HCT116 (cell line): ENCODE measurements around the gene DTD1. TPM values are rescaled to one million over a fixed set of nuclear protein-coding genes. Genes with fewer than 3 reads are reported as not detected.

Source experiments
- ATAC-seq: fragments of 200-7000 bp; cut with Tn5 transposase; 2 replicates; pipeline ENCODE4 v1.9.1; 2020; ENCODE audit warnings: mild to moderate bottlenecking, moderate library complexity
- BruUV-seq: library from RNA; stranded (reverse); fragments of 400-500 nt; replicated peaks from 2 replicates; lab custom pipeline; 2021; lab: Mats Ljungman, UMichigan
- CTCF ChIA-PET: fragments of 300-600 bp; sonication (Branson Sonifier 250); formaldehyde crosslinking; loops from one replicate; lab custom pipeline; 2021; ENCODE audit warnings: antibody characterized with exemption; lab: Charles Lee
- POLR2A ChIA-PET: fragments of 300-600, 350-600 bp; sonication (Branson Sonifier 250); formaldehyde crosslinking; loops from one replicate; lab custom pipeline; 2021; ENCODE audit warnings: antibody characterized with exemption; lab: Charles Lee
- RAD21 ChIA-PET, 2 experiments: fragments of 300-600 bp; sonication (Branson Sonifier 250); formaldehyde crosslinking; loops; one replicate each; lab custom pipeline; 2023; ENCODE audit warnings: low total read pairs in 2 of 2; ENCODE audit not compliant: uncharacterized antibody in 2 of 2, unreplicated experiment in 2 of 2, low non-redundant PET in 1 of 2; lab: Charles Lee
- DNase-seq: peaks from one replicate; pipeline ENCODE4 v3.0.0-alpha.2; 2010; ENCODE audit warnings: low read depth, low spot score
- H2AFZ ChIP-seq: fragments of 200-600 bp; shearing (Covaris generic), sonication (generic); 2 replicates; pipeline ENCODE4 v1.6.1; 2017; ENCODE audit warnings: low read depth, mixed run types, mixed read lengths, antibody characterized with exemption, low read length; ENCODE audit not compliant: poor library complexity, severe bottlenecking
- H3K27ac ChIP-seq: 2 replicates; pipeline ENCODE4 v1.5.1; 2012; ENCODE audit warnings: low read depth, low read length
- H3K27me3 ChIP-seq: fragments of 200-600 bp; sonication (generic); 2 replicates; pipeline ENCODE4 v1.6.1; 2016; ENCODE audit warnings: mixed run types, low read length, mixed read lengths; ENCODE audit not compliant: insufficient read depth
- H3K36me3 ChIP-seq, 2 experiments: fragments of 200-500 bp in 1 of 2; fragments of 200-600 bp in 1 of 2; sonication (Bioruptor generic) in 1 of 2; sonication (generic) in 1 of 2; 2 replicates each; pipeline versions ENCODE4 v1.5.1 to v1.6.1; 2014 to 2016; ENCODE audit warnings: low read length in 2 of 2, inconsistent platforms in 1 of 2, mixed read lengths in 1 of 2, mixed run types in 1 of 2; ENCODE audit not compliant: insufficient read depth in 2 of 2, control insufficient read depth in 1 of 2
- H3K4me1 ChIP-seq, 2 experiments: fragments of 200-600 bp in 1 of 2; sonication (generic) in 1 of 2; 2 replicates each; pipeline versions ENCODE4 v1.5.1 to v1.6.1; 2012 to 2017; ENCODE audit warnings: low read length in 2 of 2, inconsistent platforms in 1 of 2, mild to moderate bottlenecking in 1 of 2, mixed read lengths in 1 of 2, mixed run types in 1 of 2, moderate library complexity in 1 of 2; ENCODE audit not compliant: insufficient read depth in 2 of 2, control insufficient read depth in 1 of 2
- H3K4me2 ChIP-seq: fragments of 200-600 bp; sonication (generic); 2 replicates; pipeline ENCODE4 v1.6.1; 2017; ENCODE audit warnings: mixed run types, low read length, mixed read lengths
- H3K4me3 ChIP-seq, 2 experiments: fragments of 200-600 bp in 1 of 2; sonication (generic) in 1 of 2; replicated peaks in 1 of 2; 2 replicates each; pipeline ENCODE4 v1.5.1; 2011 to 2016; ENCODE audit warnings: low read length in 2 of 2, control low read depth in 1 of 2, low read depth in 1 of 2, mild to moderate bottlenecking in 1 of 2, mixed read lengths in 1 of 2, mixed run types in 1 of 2
- H3K79me2 ChIP-seq: fragments of 200-600 bp; sonication (generic); 2 replicates; pipeline ENCODE4 v1.6.1; 2017; ENCODE audit warnings: mild to moderate bottlenecking, mixed run types, low read length, moderate library complexity, mixed read lengths; ENCODE audit not compliant: insufficient read depth
- H3K9ac ChIP-seq: fragments of 200-600 bp; sonication (generic); 2 replicates; pipeline ENCODE4 v1.6.1; 2016; ENCODE audit warnings: low read length, mixed read lengths
- H3K9me2 ChIP-seq: fragments of 200-600 bp; sonication (generic), shearing (Covaris generic); 2 replicates; pipeline ENCODE4 v1.6.1; 2017; ENCODE audit warnings: mixed run types, mild to moderate bottlenecking, moderate library complexity; ENCODE audit not compliant: insufficient read depth
- H3K9me3 ChIP-seq, 2 experiments: fragments of 200-500 bp in 1 of 2; fragments of 200-600 bp in 1 of 2; sonication (Bioruptor generic) in 1 of 2; sonication (generic) in 1 of 2; 2 replicates each; pipeline ENCODE4 v1.6.1; 2014 to 2017; ENCODE audit warnings: low read length in 2 of 2, mixed read lengths in 2 of 2, inconsistent platforms in 1 of 2, low read depth in 1 of 2, mild to moderate bottlenecking in 1 of 2, mixed run types in 1 of 2, moderate library complexity in 1 of 2; ENCODE audit not compliant: control insufficient read depth in 1 of 2, insufficient read depth in 1 of 2
- H4K20me1 ChIP-seq: fragments of 200-600 bp; sonication (generic), shearing (Covaris generic); 2 replicates; pipeline ENCODE4 v1.6.1; 2017; ENCODE audit warnings: mixed run types, mild to moderate bottlenecking, moderate library complexity; ENCODE audit not compliant: insufficient read depth
- CBX3 ChIP-seq: IDR thresholded peaks from 2 replicates; pipeline ENCODE4 v1.6.1; 2012; ENCODE audit warnings: low read depth
- EGR1 ChIP-seq: IDR thresholded peaks from 2 replicates; pipeline ENCODE4 v1.6.1; 2012; ENCODE audit warnings: low read depth
- ELF1 ChIP-seq: IDR thresholded peaks from 2 replicates; pipeline ENCODE4 v1.6.1; 2012; ENCODE audit warnings: low read depth, borderline replicate concordance
- EZH2 ChIP-seq: fragments of 200-600 bp; sonication (generic); IDR thresholded peaks from 2 replicates; pipeline ENCODE4 v1.6.1; 2017; ENCODE audit warnings: antibody characterized with exemption, mixed run types
- EZH2phosphoT487 ChIP-seq: fragments of 200-600 bp; IDR thresholded peaks from 2 replicates; pipeline ENCODE4 v1.6.1; 2018; ENCODE audit warnings: antibody characterized with exemption, borderline replicate concordance
- MAX ChIP-seq: IDR thresholded peaks from 2 replicates; pipeline ENCODE4 v1.6.1; 2012
- POLR2A ChIP-seq: IDR thresholded peaks from 2 replicates; pipeline ENCODE4 v1.7.0; 2011; ENCODE audit warnings: borderline replicate concordance; ENCODE audit not compliant: insufficient read depth, insufficient read length; ENCODE audit errors: extremely low read depth
- POLR2AphosphoS5 ChIP-seq: IDR thresholded peaks from 2 replicates; pipeline ENCODE4 v1.6.1; 2011; ENCODE audit warnings: mild to moderate bottlenecking, low read depth, low read length, moderate library complexity
- RAD21 ChIP-seq: IDR thresholded peaks from 2 replicates; pipeline ENCODE4 v1.6.1; 2012; ENCODE audit warnings: low read depth, mild to moderate bottlenecking
- SIN3A ChIP-seq: IDR thresholded peaks from 2 replicates; pipeline ENCODE4 v1.6.1; 2012; ENCODE audit warnings: low read depth
- SP1 ChIP-seq: IDR thresholded peaks from 2 replicates; pipeline ENCODE4 v1.6.1; 2012; ENCODE audit warnings: low read depth
- SRF ChIP-seq: IDR thresholded peaks from 2 replicates; pipeline ENCODE4 v1.6.1; 2012; ENCODE audit warnings: low read depth
- TCF7L2 ChIP-seq: IDR thresholded peaks from 2 replicates; pipeline ENCODE4 v1.7.0; 2011; ENCODE audit warnings: borderline replicate concordance, inconsistent platforms; ENCODE audit not compliant: insufficient read depth, insufficient read length; ENCODE audit errors: extremely low read depth
- YY1 ChIP-seq: IDR thresholded peaks from 2 replicates; pipeline ENCODE4 v1.6.1; 2011; ENCODE audit warnings: low read length, low read depth, moderate library complexity, mild to moderate bottlenecking; ENCODE audit not compliant: insufficient replicate concordance; ENCODE audit errors: extremely low read depth
- ZFX ChIP-seq: fragments of 450-650 bp; IDR thresholded peaks from 2 replicates; pipeline ENCODE4 v1.6.1; 2017
- intact Hi-C: fragments of 100-400 bp; cut with micrococcal nuclease; formaldehyde crosslinking; loops from 2 replicates; pipeline ENCODE4 v1.10.0; 2022
- total RNA-seq: library from RNA; stranded (reverse); gene quantifications from one replicate; pipeline ENCODE4 v1.2.1, GENCODE V29; 2021; ENCODE audit not compliant: unreplicated experiment
- TF ChIP-seq, protein P1 (sequence below), 3 experiments: fragments of 200-600 bp in 1 of 3; sonication (generic) in 1 of 3; IDR thresholded peaks in 2 of 3; conservative IDR thresholded peaks in 1 of 3; 2 replicates each; pipeline ENCODE4 v1.5.1; 2012 to 2017; ENCODE audit warnings: low read depth in 2 of 3, low read length in 2 of 3, antibody characterized with exemption in 1 of 3, borderline replicate concordance in 1 of 3, control low read depth in 1 of 3, mild to moderate bottlenecking in 1 of 3, mixed read lengths in 1 of 3, mixed run types in 1 of 3, moderate library complexity in 1 of 3; ENCODE audit not compliant: insufficient read depth in 1 of 3

Gene DTD1
- total RNA-seq, 1 experiment from 2014 or later, result 54.5 TPM

- H2AFZ ChIP-seq, result no peak overlapping the region
- TF ChIP-seq SP1 (no peak), RAD21 (no peak), YY1 (no peak), EGR1 (no peak), MAX (no peak), SRF (no peak), EZH2phosphoT487 (no peak)
- H3K4me2 ChIP-seq, result no peak overlapping the region
- peaks cover 5 to 6% of the 10 kb centered on the region in 2 experiments; a peak in 2 of 4 replicates for H3K4me1 ChIP-seq
- no peaks in the 10 kb centered on the region for H4K20me1 ChIP-seq
- H3K9me3 ChIP-seq, result no peaks in the 10 kb centered on the region
- H3K9me2 ChIP-seq, result no peaks in the 10 kb centered on the region
- no peak overlapping the region for H3K27ac ChIP-seq
- peaks cover 8% of the 10 kb centered on the region; the same call in 1 of the 2 replicates for H3K27me3 ChIP-seq
- intact Hi-C loops, result no loop called here
- ChIA-PET RAD21 (no interaction called here), CTCF (no interaction called here), POLR2A (no interaction called here)
- no TSS peak for BruUV-seq
- no peaks in the 10 kb centered on the region for H3K36me3 ChIP-seq
- H3K4me3 ChIP-seq, result no peak overlapping the region
- DNase-seq, result no peak
- ATAC-seq, result no peak
- H3K9ac ChIP-seq, result no peak overlapping the region
- no peaks in the 10 kb centered on the region for H3K79me2 ChIP-seq
These were observed 202.9 kb downstream of the DTD1 start for GRCh38 chr20:18790787-18791186.

- peak overlapping the region; percentile 75 to 85 for H3K4me3 ChIP-seq
- CTCF ChIA-PET, result no interaction called here
- TF ChIP-seq TCF7L2 (peak; percentile 86), POLR2AphosphoS5 (peak; percentile 85), RAD21 (peak; percentile 51; the same call in 1 of the 2 replicates), EZH2 (no peak), SRF (no peak), POLR2A (peak; percentile 67), SIN3A (peak; percentile 59), SP1 (no peak; the same call in 1 of the 2 replicates), ELF1 (peak; percentile 86), CBX3 (peak; percentile 63; the same call in 1 of the 2 replicates), MAX (peak; percentile 68), ZFX (peak; percentile 26; the same call in 1 of the 2 replicates)
- TF ChIP-seq, protein P1, sequence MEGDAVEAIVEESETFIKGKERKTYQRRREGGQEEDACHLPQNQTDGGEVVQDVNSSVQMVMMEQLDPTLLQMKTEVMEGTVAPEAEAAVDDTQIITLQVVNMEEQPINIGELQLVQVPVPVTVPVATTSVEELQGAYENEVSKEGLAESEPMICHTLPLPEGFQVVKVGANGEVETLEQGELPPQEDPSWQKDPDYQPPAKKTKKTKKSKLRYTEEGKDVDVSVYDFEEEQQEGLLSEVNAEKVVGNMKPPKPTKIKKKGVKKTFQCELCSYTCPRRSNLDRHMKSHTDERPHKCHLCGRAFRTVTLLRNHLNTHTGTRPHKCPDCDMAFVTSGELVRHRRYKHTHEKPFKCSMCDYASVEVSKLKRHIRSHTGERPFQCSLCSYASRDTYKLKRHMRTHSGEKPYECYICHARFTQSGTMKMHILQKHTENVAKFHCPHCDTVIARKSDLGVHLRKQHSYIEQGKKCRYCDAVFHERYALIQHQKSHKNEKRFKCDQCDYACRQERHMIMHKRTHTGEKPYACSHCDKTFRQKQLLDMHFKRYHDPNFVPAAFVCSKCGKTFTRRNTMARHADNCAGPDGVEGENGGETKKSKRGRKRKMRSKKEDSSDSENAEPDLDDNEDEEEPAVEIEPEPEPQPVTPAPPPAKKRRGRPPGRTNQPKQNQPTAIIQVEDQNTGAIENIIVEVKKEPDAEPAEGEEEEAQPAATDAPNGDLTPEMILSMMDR (IDR thresholded peaks at IDR 0.05 in 2 of 3, conservative IDR thresholded peaks at IDR 0.05 in 1 of 3; ENCODE audit: borderline replicate concordance in 1 of 3, insufficient read depth in 1 of 3, low read depth in 2 of 3, low read length in 2 of 3), result no peak; a peak in 1 of 6 replicates
These were observed 206.0 kb downstream of the DTD1 start for GRCh38 chr20:18793625-18794427.

More at GRCh38 chr20:18793625-18794427, 206.0 kb downstream of the DTD1 start:
- DNase-seq, result peak; percentile 91
- Histone ChIP-seq H3K4me2 (peak overlapping the region; percentile 94), H3K4me1 (peaks cover 5 to 6% of the 10 kb centered on the region in 2 experiments; a peak in 2 of 4 replicates), H3K27me3 (peaks cover 8% of the 10 kb centered on the region; the same call in 1 of the 2 replicates), H3K9ac (peak overlapping the region; percentile 64), H3K27ac (peak overlapping the region; percentile 21; the same call in 1 of the 2 replicates), H3K9me3 (no peaks in the 10 kb centered on the region), H4K20me1 (no peaks in the 10 kb centered on the region), H3K36me3 (no peaks in the 10 kb centered on the region), H2AFZ (peak overlapping the region; percentile 67), H3K9me2 (no peaks in the 10 kb centered on the region), H3K79me2 (no peaks in the 10 kb centered on the region)
- peak; percentile 96 for ATAC-seq
- intact Hi-C loops, result no loop called here
- RAD21 ChIA-PET, result no interaction called here
- POLR2A ChIA-PET, result interaction anchor here (0.7 kb wide), 1 partner anchor 46 kb away, joined by 4 read pairs; no protein-coding TSS in a partner anchor
- no TSS peak for BruUV-seq
